NK-92 treated with Interleukin-12 subunit alpha and Interleukin-12 subunit beta, amount 100 ng/mL, for 24 hours (cell line): ENCODE data around the gene ADARB2.

Source experiments
- DNase-seq: peaks from one replicate; lab custom pipeline; 2025; lab: John Stamatoyannopoulos, UW

The ADARB2 gene

GRCh38 chr10:1495915-1496517 lies 241.3 kb downstream of the ADARB2 start:
- DNase-seq = no peak

GRCh38 chr10:1492641-1493040 lies 244.7 kb downstream of the ADARB2 start:
- no peak for DNase-seq

- no peak for DNase-seq
Observed at GRCh38 chr10:1491901-1492300, 245.4 kb downstream of the ADARB2 start.

GRCh38 chr10:1489801-1490200 lies 247.5 kb downstream of the ADARB2 start:
- no peak for DNase-seq

- DNase-seq = no peak
Observed at GRCh38 chr10:1488970-1489548, 248.3 kb downstream of the ADARB2 start.

GRCh38 chr10:1486841-1487687 lies 250.3 kb downstream of the ADARB2 start:
- DNase-seq = no peak

- DNase-seq = no peak
Observed at GRCh38 chr10:1485357-1485756, 252.0 kb downstream of the ADARB2 start.

- no peak for DNase-seq
Observed at GRCh38 chr10:1483826-1484225, 253.5 kb downstream of the ADARB2 start.

- DNase-seq = no peak
Observed at GRCh38 chr10:1483246-1483645, 254.1 kb downstream of the ADARB2 start.

GRCh38 chr10:1477578-1477977 lies 259.7 kb downstream of the ADARB2 start:
- DNase-seq = no peak

- no peak for DNase-seq
Observed at GRCh38 chr10:1476455-1476803, 260.9 kb downstream of the ADARB2 start.

GRCh38 chr10:1475771-1476454 lies 261.4 kb downstream of the ADARB2 start:
- no peak for DNase-seq

- DNase-seq = no peak
Observed at GRCh38 chr10:1475098-1475591, 262.2 kb downstream of the ADARB2 start.

- DNase-seq = no peak
Observed at GRCh38 chr10:1474376-1475097, 262.8 kb downstream of the ADARB2 start.

GRCh38 chr10:1473874-1474273 lies 263.5 kb downstream of the ADARB2 start:
- DNase-seq = no peak

- no peak for DNase-seq
Observed at GRCh38 chr10:1472178-1472958, 265.0 kb downstream of the ADARB2 start.

- DNase-seq = no peak
Observed at GRCh38 chr10:1468811-1469210, 268.5 kb downstream of the ADARB2 start.

GRCh38 chr10:1467334-1468076 lies 269.8 kb downstream of the ADARB2 start:
- no peak for DNase-seq

GRCh38 chr10:1465993-1466764 lies 271.1 kb downstream of the ADARB2 start:
- no peak for DNase-seq
